Fibroblast of lung (primary cell): ENCODE measurements around the gene DOCK3. TPM values are rescaled to one million over a fixed set of nuclear protein-coding genes. Genes with fewer than 3 reads are reported as not detected.
"Not testable (repeated sequence)": the region's sequence is repeated elsewhere in the genome, so short reads cannot be mapped to it uniquely, and the experiment has no call there.

Experiments
- DNase-seq, 2 donors: peaks; one replicate each; pipeline versions ENCODE4 v3.0.0 to v3.0.0-alpha.2; 2010; ENCODE audit warnings: low read depth in 2 of 2
- H2AFZ ChIP-seq: 2 replicates; pipeline ENCODE4 v1.5.1; 2012; ENCODE audit warnings: low read length, control low read depth, inconsistent platforms
- H3K27ac ChIP-seq: 2 replicates; pipeline ENCODE4 v1.5.1; 2011; ENCODE audit warnings: low read length, control low read depth; ENCODE audit not compliant: insufficient read depth
- H3K27me3 ChIP-seq: 2 replicates; pipeline ENCODE4 v1.5.1; 2011; ENCODE audit warnings: mild to moderate bottlenecking, low read length; ENCODE audit not compliant: control insufficient read depth, insufficient read depth
- H3K36me3 ChIP-seq: 2 replicates; pipeline ENCODE4 v1.5.1; 2011; ENCODE audit warnings: low read length; ENCODE audit not compliant: control insufficient read depth, insufficient read depth
- H3K4me1 ChIP-seq: 2 replicates; pipeline ENCODE4 v1.5.1; 2011; ENCODE audit warnings: low read length; ENCODE audit not compliant: control insufficient read depth, insufficient read depth; ENCODE audit errors: extremely low read depth
- H3K4me2 ChIP-seq: 2 replicates; pipeline ENCODE4 v1.5.1; 2011; ENCODE audit warnings: low read length, control low read depth; ENCODE audit not compliant: insufficient read depth; ENCODE audit errors: extremely low read depth
- H3K4me3 ChIP-seq, 4 experiments: fragments of 200-600 bp in 1 of 4; sonication (generic) in 1 of 4; replicated peaks in 1 of 4; 2 replicates each; pipeline ENCODE4 v1.5.1; 2011 to 2016; ENCODE audit warnings: low read length in 4 of 4, low read depth in 3 of 4, mild to moderate bottlenecking in 3 of 4, control low read depth in 2 of 4, inconsistent platforms in 1 of 4, mixed read lengths in 1 of 4; ENCODE audit not compliant: insufficient read depth in 1 of 4; ENCODE audit errors: control extremely low read depth in 1 of 4
- H3K79me2 ChIP-seq: 2 replicates; pipeline ENCODE4 v1.5.1; 2012; ENCODE audit warnings: mild to moderate bottlenecking, low read length, inconsistent platforms; ENCODE audit not compliant: control insufficient read depth, insufficient read depth
- H3K9ac ChIP-seq: 2 replicates; pipeline ENCODE4 v1.5.1; 2011; ENCODE audit warnings: mild to moderate bottlenecking, low read length, control low read depth; ENCODE audit not compliant: insufficient read depth
- H3K9me3 ChIP-seq: 2 replicates; pipeline ENCODE4 v1.5.1; 2012; ENCODE audit warnings: low read depth, low read length; ENCODE audit not compliant: control insufficient read depth, insufficient read depth
- H4K20me1 ChIP-seq: 2 replicates; pipeline ENCODE4 v1.5.1; 2011; ENCODE audit warnings: low read length; ENCODE audit not compliant: control insufficient read depth, insufficient read depth; ENCODE audit errors: extremely low read depth
- EZH2 ChIP-seq: IDR thresholded peaks from 2 replicates; pipeline ENCODE4 v1.5.1; 2012; ENCODE audit warnings: low read length, control low read depth, mild to moderate bottlenecking; ENCODE audit errors: missing control alignments
- polyA plus RNA-seq, 2 donors: library from polyadenylated mRNA; depleted of rRNA in 1 of 2; stranded (reverse) in 1 of 2; unstranded in 1 of 2; fragments of >200 nt; gene quantifications; 2 replicates each; pipeline ENCODE4 v1.2.1, GENCODE V29; 2011 to 2012; ENCODE audit warnings: missing spikeins in 1 of 2
- total RNA-seq: library from RNA; depleted of rRNA; stranded (reverse); fragments of >200 nt; gene quantifications from 2 replicates; pipeline ENCODE4 v1.2.1, GENCODE V29; 2014
- TF ChIP-seq, protein P1 (sequence below), 2 donors: IDR thresholded peaks in 1 of 2; conservative IDR thresholded peaks in 1 of 2; 1 replicate in 1 of 2; 2 replicates in 1 of 2; pipeline ENCODE4 v1.5.1; 2011 to 2012; ENCODE audit warnings: low read length in 2 of 2, control low read depth in 1 of 2, inconsistent platforms in 1 of 2, low read depth in 1 of 2, mild to moderate bottlenecking in 1 of 2

Gene DOCK3
- total and polyA plus RNA-seq, 2 donors (not counting 1 experiment from before 2014, with no cell fraction given) = 0.07 to 0.17 TPM

GRCh38 chr3:51243924-51244323 lies 569.2 kb downstream of the DOCK3 start:
- Histone ChIP-seq H3K4me3 (no peak overlapping the region), H3K27me3 (no peaks in the 10 kb centered on the region), H4K20me1 (no peaks in the 10 kb centered on the region), H3K9me3 (no peaks in the 10 kb centered on the region), H3K4me2 (no peak overlapping the region), H3K9ac (no peak overlapping the region), H3K79me2 (no peaks in the 10 kb centered on the region), H3K36me3 (no peaks in the 10 kb centered on the region), H3K4me1 (no peaks in the 10 kb centered on the region), H2AFZ (no peak overlapping the region), H3K27ac (no peak overlapping the region)
- DNase-seq = no peak
- TF ChIP-seq, protein P1, sequence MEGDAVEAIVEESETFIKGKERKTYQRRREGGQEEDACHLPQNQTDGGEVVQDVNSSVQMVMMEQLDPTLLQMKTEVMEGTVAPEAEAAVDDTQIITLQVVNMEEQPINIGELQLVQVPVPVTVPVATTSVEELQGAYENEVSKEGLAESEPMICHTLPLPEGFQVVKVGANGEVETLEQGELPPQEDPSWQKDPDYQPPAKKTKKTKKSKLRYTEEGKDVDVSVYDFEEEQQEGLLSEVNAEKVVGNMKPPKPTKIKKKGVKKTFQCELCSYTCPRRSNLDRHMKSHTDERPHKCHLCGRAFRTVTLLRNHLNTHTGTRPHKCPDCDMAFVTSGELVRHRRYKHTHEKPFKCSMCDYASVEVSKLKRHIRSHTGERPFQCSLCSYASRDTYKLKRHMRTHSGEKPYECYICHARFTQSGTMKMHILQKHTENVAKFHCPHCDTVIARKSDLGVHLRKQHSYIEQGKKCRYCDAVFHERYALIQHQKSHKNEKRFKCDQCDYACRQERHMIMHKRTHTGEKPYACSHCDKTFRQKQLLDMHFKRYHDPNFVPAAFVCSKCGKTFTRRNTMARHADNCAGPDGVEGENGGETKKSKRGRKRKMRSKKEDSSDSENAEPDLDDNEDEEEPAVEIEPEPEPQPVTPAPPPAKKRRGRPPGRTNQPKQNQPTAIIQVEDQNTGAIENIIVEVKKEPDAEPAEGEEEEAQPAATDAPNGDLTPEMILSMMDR (conservative IDR thresholded peaks at IDR 0.05 in 1 of 2, IDR thresholded peaks at IDR 0.05 in 1 of 2; ENCODE audit: low read depth in 1 of 2, low read length in 2 of 2) = no peak
- no peak for TF ChIP-seq EZH2

- H3K4me2 ChIP-seq = no peak overlapping the region
- no peaks in the 10 kb centered on the region for H3K27me3 ChIP-seq
- no peak for DNase-seq
- TF ChIP-seq, protein P1 (conservative IDR thresholded peaks at IDR 0.05 in 1 of 2, IDR thresholded peaks at IDR 0.05 in 1 of 2; ENCODE audit: low read depth in 1 of 2, low read length in 2 of 2) = no peak
- no peak for TF ChIP-seq EZH2
- H3K9me3 ChIP-seq = no peaks in the 10 kb centered on the region
- H3K79me2 ChIP-seq = no peaks in the 10 kb centered on the region
- no peak overlapping the region for H3K9ac ChIP-seq
- no peak overlapping the region for H2AFZ ChIP-seq
- H3K27ac ChIP-seq = no peak overlapping the region
- no peak overlapping the region for H3K4me3 ChIP-seq
- H3K36me3 ChIP-seq = no peaks in the 10 kb centered on the region
- no peaks in the 10 kb centered on the region for H4K20me1 ChIP-seq
- no peaks in the 10 kb centered on the region for H3K4me1 ChIP-seq
These were observed 571.1 kb downstream of the DOCK3 start for GRCh38 chr3:51245867-51246266.

GRCh38 chr3:51257870-51258269 lies 583.1 kb downstream of the DOCK3 start:
- Histone ChIP-seq H3K27me3 (no peaks in the 10 kb centered on the region), H3K4me3 (no peak overlapping the region), H3K9me3 (no peaks in the 10 kb centered on the region), H3K4me2 (no peak overlapping the region), H3K9ac (no peak overlapping the region), H3K79me2 (no peaks in the 10 kb centered on the region), H3K4me1 (no peaks in the 10 kb centered on the region), H3K27ac (no peak overlapping the region), H3K36me3 (no peaks in the 10 kb centered on the region), H2AFZ (no peak overlapping the region), H4K20me1 (no peaks in the 10 kb centered on the region)
- TF ChIP-seq, protein P1 (conservative IDR thresholded peaks at IDR 0.05 in 1 of 2, IDR thresholded peaks at IDR 0.05 in 1 of 2; ENCODE audit: low read depth in 1 of 2, low read length in 2 of 2) = no peak
- TF ChIP-seq EZH2 = no peak
- DNase-seq = no peak

- not testable (repeated sequence) for DNase-seq, H3K27me3 ChIP-seq, H2AFZ ChIP-seq, H3K4me3 ChIP-seq, H3K79me2 ChIP-seq, H3K4me2 ChIP-seq, H4K20me1 ChIP-seq, H3K36me3 ChIP-seq, H3K9me3 ChIP-seq, H3K27ac ChIP-seq, H3K4me1 ChIP-seq, H3K9ac ChIP-seq
These were observed 589.4 kb downstream of the DOCK3 start for GRCh38 chr3:51264166-51264565.
